H1 (cell line): ENCODE results near the gene MAGI1. TPM values are rescaled to one million over a fixed set of nuclear protein-coding genes. Genes with fewer than 3 reads are reported as not detected.

Experiments
- CTCF ChIA-PET: fragments of 300-600 bp; sonication (Branson Sonifier 250); formaldehyde crosslinking; loops from one replicate; lab custom pipeline; 2021; ENCODE audit not compliant: partially characterized antibody; lab: Charles Lee
- POLR2A ChIA-PET: fragments of 300-600 bp; sonication (Branson Sonifier 250); formaldehyde crosslinking; loops from one replicate; lab custom pipeline; 2021; ENCODE audit warnings: inconsistent platforms; ENCODE audit not compliant: partially characterized antibody; lab: Charles Lee
- DNase-seq, 2 experiments: peaks; one replicate each; pipeline versions ENCODE4 v3.0.0 to v3.0.0-alpha.2; 2010 to 2022; ENCODE audit warnings: low spot score in 2 of 2, low read depth in 1 of 2, mixed read lengths in 1 of 2
- FAIRE-seq: peaks from 2 replicates; lab custom pipeline; 2011; peaks lifted over from hg19 to GRCh38; lab: Jason Lieb, UNC
- H2AFZ ChIP-seq: 2 replicates; pipeline ENCODE4 v1.8.1; 2012; ENCODE audit warnings: low read length, inconsistent platforms
- H2AK5ac ChIP-seq: 2 replicates; pipeline ENCODE4 v1.6.1; 2013; ENCODE audit warnings: low read depth, low read length
- H2BK120ac ChIP-seq: replicated peaks from 2 replicates; pipeline ENCODE3; 2013; ENCODE audit warnings: low read depth, low read length, inconsistent platforms
- H2BK12ac ChIP-seq: 2 replicates; pipeline ENCODE4 v1.6.1; 2013; ENCODE audit warnings: low read depth, low read length
- H2BK15ac ChIP-seq: 2 replicates; pipeline ENCODE4 v1.6.1; 2013; ENCODE audit warnings: low read length
- H2BK20ac ChIP-seq: 2 replicates; pipeline ENCODE4 v1.6.1; 2013; ENCODE audit warnings: low read length
- H2BK5ac ChIP-seq: 2 replicates; pipeline ENCODE4 v1.6.1; 2013; ENCODE audit warnings: low read depth, low read length
- H3K14ac ChIP-seq: 2 replicates; pipeline ENCODE4 v1.6.1; 2013; ENCODE audit warnings: inconsistent platforms; ENCODE audit not compliant: insufficient read length
- H3K18ac ChIP-seq: 2 replicates; pipeline ENCODE4 v1.6.1; 2013; ENCODE audit warnings: low read length; ENCODE audit errors: extremely low read depth
- H3K23ac ChIP-seq: 2 replicates; pipeline ENCODE4 v1.6.1; 2013; ENCODE audit warnings: inconsistent platforms; ENCODE audit not compliant: insufficient read length
- H3K23me2 ChIP-seq: 2 replicates; pipeline ENCODE4 v1.6.1; 2013; ENCODE audit warnings: low read depth, low read length
- H3K27ac ChIP-seq: 2 replicates; pipeline ENCODE4 v1.6.1; 2011; ENCODE audit warnings: low read depth, low read length, inconsistent platforms
- H3K27me3 ChIP-seq, 4 experiments: replicated peaks in 1 of 4; 1 replicate in 1 of 4; 2 replicates in 3 of 4; pipeline versions ENCODE4 v1.6.1 to v1.8.1; 2011 to 2013; ENCODE audit warnings: low read length in 3 of 4, mild to moderate bottlenecking in 3 of 4, inconsistent platforms in 2 of 4, mixed read lengths in 2 of 4, moderate library complexity in 1 of 4; ENCODE audit not compliant: control insufficient read depth in 3 of 4, insufficient read depth in 3 of 4; ENCODE audit errors: extremely low read depth in 1 of 4
- H3K36me3 ChIP-seq, 4 experiments: 2 replicates each; pipeline versions ENCODE4 v1.6.1 to v1.8.1; 2011 to 2013; ENCODE audit warnings: mild to moderate bottlenecking in 4 of 4, low read length in 3 of 4, moderate library complexity in 2 of 4, control low read depth in 1 of 4, inconsistent platforms in 1 of 4; ENCODE audit not compliant: insufficient read depth in 4 of 4, control insufficient read depth in 2 of 4
- H3K4ac ChIP-seq: replicated peaks from 2 replicates; pipeline ENCODE3; 2013; ENCODE audit warnings: low read length, low read depth, mixed read lengths, inconsistent platforms; ENCODE audit not compliant: insufficient read length
- H3K4me1 ChIP-seq, 4 experiments: replicated peaks in 1 of 4; 1 replicate in 1 of 4; 2 replicates in 3 of 4; pipeline versions ENCODE4 v1.6.1 to v1.8.1; 2011 to 2013; ENCODE audit warnings: low read length in 3 of 4, inconsistent platforms in 2 of 4, mixed read lengths in 1 of 4; ENCODE audit not compliant: insufficient read depth in 4 of 4, control insufficient read depth in 3 of 4
- H3K4me2 ChIP-seq, 2 experiments: 2 replicates each; pipeline versions ENCODE4 v1.6.1 to v1.8.1; 2011 to 2013; ENCODE audit warnings: low read depth in 2 of 2, low read length in 2 of 2, control low read depth in 1 of 2, inconsistent platforms in 1 of 2, mild to moderate bottlenecking in 1 of 2; ENCODE audit not compliant: insufficient read depth in 1 of 2
- H3K4me3 ChIP-seq, 4 experiments: fragments of 200-600, 300-600 bp in 1 of 4; sonication (generic), shearing (Covaris generic), sonication (Bioruptor Twin) in 1 of 4; 2 replicates each; pipeline versions ENCODE4 v1.5.1 to v1.8.1; 2011 to 2016; ENCODE audit warnings: low read length in 4 of 4, low read depth in 3 of 4, control low read depth in 2 of 4, inconsistent platforms in 2 of 4, mild to moderate bottlenecking in 2 of 4, mixed read lengths in 1 of 4, moderate library complexity in 1 of 4; ENCODE audit not compliant: insufficient read depth in 2 of 4; ENCODE audit errors: extremely low read depth in 1 of 4
- H3K56ac ChIP-seq: replicated peaks from 2 replicates; pipeline ENCODE3; 2013; ENCODE audit warnings: low read depth, mild to moderate bottlenecking, mixed read lengths, low read length, inconsistent platforms; ENCODE audit not compliant: insufficient read length
- H3K79me1 ChIP-seq: 2 replicates; pipeline ENCODE4 v1.6.1; 2013; ENCODE audit warnings: low read depth, low read length, control low read depth
- H3K79me2 ChIP-seq, 2 experiments: 2 replicates each; pipeline versions ENCODE4 v1.6.1 to v1.8.1; 2012 to 2013; ENCODE audit warnings: low read length in 2 of 2, mild to moderate bottlenecking in 2 of 2, inconsistent platforms in 1 of 2; ENCODE audit not compliant: insufficient read depth in 2 of 2, control insufficient read depth in 1 of 2
- H3K9ac ChIP-seq, 4 experiments: replicated peaks in 1 of 4; 1 replicate in 1 of 4; 2 replicates in 3 of 4; pipeline versions ENCODE4 v1.6.1 to v1.8.1; 2011 to 2013; ENCODE audit warnings: low read depth in 3 of 4, low read length in 3 of 4, control low read depth in 2 of 4, mild to moderate bottlenecking in 2 of 4, moderate library complexity in 2 of 4, inconsistent platforms in 1 of 4; ENCODE audit errors: extremely low read depth in 1 of 4
- H3K9me3 ChIP-seq, 2 experiments: 2 replicates each; pipeline versions ENCODE4 v1.6.1 to v1.8.1; 2012 to 2013; ENCODE audit warnings: mild to moderate bottlenecking in 2 of 2, moderate library complexity in 2 of 2, control low read depth in 1 of 2, inconsistent platforms in 1 of 2, low read depth in 1 of 2, low read length in 1 of 2, mixed read lengths in 1 of 2; ENCODE audit not compliant: insufficient read depth in 2 of 2
- H4K20me1 ChIP-seq, 2 experiments: replicated peaks in 1 of 2; 2 replicates each; pipeline versions ENCODE3 to v1.8.1; 2011 to 2013; ENCODE audit warnings: inconsistent platforms in 2 of 2, low read length in 2 of 2, mild to moderate bottlenecking in 1 of 2; ENCODE audit not compliant: insufficient read depth in 2 of 2, control insufficient read depth in 1 of 2
- H4K5ac ChIP-seq: 2 replicates; pipeline ENCODE4 v1.6.1; 2013; ENCODE audit warnings: low read length, low read depth, mixed read lengths, inconsistent platforms; ENCODE audit not compliant: insufficient read length
- H4K8ac ChIP-seq: 2 replicates; pipeline ENCODE4 v1.8.0; 2013; ENCODE audit warnings: mild to moderate bottlenecking, moderate library complexity, low read length, inconsistent platforms; ENCODE audit not compliant: insufficient read depth; ENCODE audit errors: extremely low read depth
- H4K91ac ChIP-seq: replicated peaks from 2 replicates; pipeline ENCODE3; 2013; ENCODE audit warnings: low read length, mixed read lengths, inconsistent platforms; ENCODE audit not compliant: insufficient read length
- NRF1 ChIP-seq: IDR thresholded peaks from 2 replicates; pipeline ENCODE4 v1.6.1; 2011; ENCODE audit warnings: mild to moderate bottlenecking, low read depth, low read length, improper control_type of control experiment
- RAD21 ChIP-seq, 2 experiments: IDR thresholded peaks in 1 of 2; conservative IDR thresholded peaks in 1 of 2; 2 replicates each; pipeline ENCODE4 v1.6.1; 2011; ENCODE audit warnings: low read depth in 2 of 2, low read length in 2 of 2, improper control_type of control experiment in 1 of 2, inconsistent platforms in 1 of 2, mild to moderate bottlenecking in 1 of 2, moderate library complexity in 1 of 2
- SRF ChIP-seq: IDR thresholded peaks from 2 replicates; pipeline ENCODE4 v1.6.1; 2011; ENCODE audit warnings: mild to moderate bottlenecking, low read depth, low read length, moderate library complexity
- ZNF274 ChIP-seq: IDR thresholded peaks from 2 replicates; pipeline ENCODE4 v1.7.0; 2012; ENCODE audit warnings: low read length, borderline replicate concordance; ENCODE audit errors: extremely low read depth
- WGBS, 2 experiments: shearing (Covaris generic) in 1 of 2; methylation state at CpG; one replicate each; pipeline versions ENCODE4 v1.1.6 to v1.1.7; 2013 to 2015; ENCODE audit warnings: low lambda C conversion rate in 2 of 2, mixed read lengths in 2 of 2, inconsistent platforms in 1 of 2, low coverage in 1 of 2, missing lambda C conversion rate in 1 of 2; ENCODE audit not compliant: insufficient replicate concordance in 2 of 2, insufficient coverage in 1 of 2, insufficient read length in 1 of 2; ENCODE audit errors: extremely low coverage in 1 of 2, missing lambda C conversion rate in 1 of 2; 5-methylcytosine and 5-hydroxymethylcytosine counted together
- polyA plus RNA-seq, 7 experiments: library from polyadenylated mRNA; depleted of rRNA in 3 of 7; stranded (reverse) in 5 of 7; unstranded in 2 of 7; fragments of >200 nt in 5 of 7; fragments of 200-250 nt in 2 of 7; gene quantifications; 1 replicate in 5 of 7; 2 replicates in 1 of 7; 4 replicates in 1 of 7; pipeline versions ENCODE4 v1.2.1 to v1.2.3, GENCODE V29; 2011 to 2013; ENCODE audit warnings: missing spikeins in 2 of 7, mixed read lengths in 2 of 7
- total RNA-seq: library from RNA; stranded (reverse); fragmentation: NEBNext Ultra II Directional; extraction: Animal tissue kit (Norgen Biotek cat#: 25700); gene quantifications from 2 replicates; pipeline ENCODE4 v1.2.1, GENCODE V29; 2021

MAGI1 gene
- total and polyA plus RNA-seq, 2 of the 8 experiments (the other 6 are each of a cell fraction or from before 2014, with no cell fraction given): 19.8 to 78.0 TPM

GRCh38 chr3:65974509-65974908 lies 64.2 kb downstream of the MAGI1 start:
- CTCF ChIA-PET: interaction anchor here (0.6 to 0.9 kb wide), 2 partner anchors 12 to 42 kb away, joined by 3 to 4 read pairs; no protein-coding TSS in a partner anchor
- Histone ChIP-seq H3K9ac (no peak overlapping the region), H2AFZ (no peak overlapping the region), H3K4me1 (peaks cover 0 to 14% (median 0%) of the 10 kb centered on the region in 4 experiments; a peak in 3 of 7 replicates), H4K5ac (no peak overlapping the region), H3K36me3 (peaks cover 0 to 6% (median 2%) of the 10 kb centered on the region in 4 experiments; a peak in 1 of 8 replicates), H3K23ac (no peak overlapping the region), H4K20me1 (peaks cover 0 to 2% of the 10 kb centered on the region in 2 experiments), H2BK12ac (no peak overlapping the region), H2BK120ac (no peak overlapping the region), H3K4me2 (no peak overlapping the region), H4K91ac (no peak overlapping the region), H3K4ac (no peak overlapping the region), H3K27me3 (no peaks in the 10 kb centered on the region), H3K23me2 (no peaks in the 10 kb centered on the region), H4K8ac (no peak overlapping the region), H3K27ac (no peak overlapping the region), H3K4me3 (no peak overlapping the region), H3K14ac (no peak overlapping the region), H3K79me1 (peaks cover 7% of the 10 kb centered on the region; the same call in 1 of the 2 replicates), H2AK5ac (no peak overlapping the region), H3K56ac (no peak overlapping the region), H2BK5ac (no peak overlapping the region), H3K9me3 (no peaks in the 10 kb centered on the region), H2BK20ac (no peak overlapping the region), H2BK15ac (no peak overlapping the region), H3K18ac (no peak overlapping the region), H3K79me2 (peaks cover 0 to 36% of the 10 kb centered on the region in 2 experiments; a peak in 3 of 4 replicates)
- POLR2A ChIA-PET: interaction anchor here (0.8 to 0.9 kb wide), 2 partner anchors 12 to 14 kb away, joined by 3 read pairs; no protein-coding TSS in a partner anchor
- WGBS, 2 experiments: 88% methylated on average over 4 of the region's 4 CpGs; no CpG with 5 or more reads in 1 of the 2 experiments
- DNase-seq (no peak), FAIRE-seq (no peak)
- TF ChIP-seq SRF: no peak
- no peak for TF ChIP-seq ZNF274
- TF ChIP-seq NRF1: no peak
- TF ChIP-seq RAD21 (IDR thresholded peaks at IDR 0.05 in 1 of 2, conservative IDR thresholded peaks at IDR 0.05 in 1 of 2; ENCODE audit: low read depth in 2 of 2, low read length in 2 of 2): peak in 1 of 2 experiments; percentile 41; a peak in 2 of 4 replicates
